Loucy (cell line): Measurements from ENCODE around the gene TBC1D22A.

Source experiments
- H2AFZ ChIP-seq: fragments of 200-600 bp; sonication (generic); 2 replicates; pipeline ENCODE4 v1.6.0; 2016; ENCODE audit warnings: antibody characterized with exemption, mild to moderate bottlenecking, low read length, moderate library complexity
- H3F3A ChIP-seq: fragments of 200-600 bp; 2 replicates; pipeline ENCODE4 v1.6.0; 2016; ENCODE audit warnings: antibody characterized with exemption, low read depth, mild to moderate bottlenecking
- H3K27me3 ChIP-seq: fragments of 200-600 bp; sonication (generic); 2 replicates; pipeline ENCODE4 v1.6.1; 2014; ENCODE audit warnings: low read length, mild to moderate bottlenecking; ENCODE audit not compliant: insufficient read depth, poor library complexity, severe bottlenecking
- H3K36me3 ChIP-seq: fragments of 200-600 bp; sonication (generic); 2 replicates; pipeline ENCODE4 v1.6.1; 2016; ENCODE audit warnings: low read length; ENCODE audit not compliant: insufficient read depth
- H3K4me1 ChIP-seq: fragments of 200-600 bp; sonication (generic); 2 replicates; pipeline ENCODE4 v1.5.1; 2014; ENCODE audit warnings: low read length, mild to moderate bottlenecking; ENCODE audit not compliant: insufficient read depth, poor library complexity, severe bottlenecking
- H3K4me2 ChIP-seq: fragments of 200-600 bp; sonication (generic); 2 replicates; pipeline ENCODE4 v1.6.0; 2014; ENCODE audit warnings: antibody characterized with exemption, low read length, low read depth, mild to moderate bottlenecking; ENCODE audit not compliant: poor library complexity, severe bottlenecking
- H3K4me3 ChIP-seq: fragments of 200-600 bp; sonication (generic); 2 replicates; pipeline ENCODE4 v1.5.1; 2014; ENCODE audit warnings: low read length, mild to moderate bottlenecking, mixed read lengths; ENCODE audit not compliant: poor library complexity, severe bottlenecking
- H3K79me2 ChIP-seq: fragments of 200-600 bp; sonication (generic); 2 replicates; pipeline ENCODE4 v1.6.1; 2014; ENCODE audit warnings: low read length; ENCODE audit not compliant: insufficient read depth
- H3K9ac ChIP-seq: fragments of 200-600 bp; sonication (generic); 2 replicates; pipeline ENCODE4 v1.6.0; 2014; ENCODE audit warnings: mild to moderate bottlenecking, low read depth, low read length, moderate library complexity; ENCODE audit not compliant: poor library complexity, severe bottlenecking
- H3K9me2 ChIP-seq: fragments of 200-600 bp; sonication (generic); replicated peaks from 2 replicates; pipeline ENCODE4 v1.6.1; 2016; ENCODE audit warnings: low read depth, low read length, mixed read lengths
- H3K9me3 ChIP-seq: fragments of 200-600 bp; sonication (generic); 2 replicates; pipeline ENCODE4 v1.6.1; 2014; ENCODE audit warnings: mild to moderate bottlenecking, antibody characterized with exemption, low read length, low read depth; ENCODE audit not compliant: insufficient read depth
- H4K20me1 ChIP-seq: fragments of 200-600 bp; sonication (generic); 2 replicates; pipeline ENCODE4 v1.6.0; 2014; ENCODE audit warnings: antibody characterized with exemption, low read length, mild to moderate bottlenecking; ENCODE audit not compliant: insufficient read depth, poor library complexity, severe bottlenecking
- EZH2phosphoT487 ChIP-seq: fragments of 200-600 bp; IDR thresholded peaks from 2 replicates; pipeline ENCODE4 v1.6.1; 2018; ENCODE audit warnings: antibody characterized with exemption, mild to moderate bottlenecking, moderate library complexity, borderline replicate concordance
- TF ChIP-seq, protein P1 (sequence below): fragments of 200-600 bp; sonication (generic); conservative IDR thresholded peaks from 2 replicates; pipeline ENCODE4 v1.5.1; 2014; ENCODE audit warnings: mild to moderate bottlenecking, antibody characterized with exemption, low read length

Gene TBC1D22A

GRCh38 chr22:46878191-46878948 is 115.9 kb downstream of the TBC1D22A start:
- Histone ChIP-seq H3K9me2 (no peaks in the 10 kb centered on the region), H3K9me3 (no peaks in the 10 kb centered on the region), H3K36me3 (peaks cover 5% of the 10 kb centered on the region; the same call in 1 of the 2 replicates), H3F3A (no peaks in the 10 kb centered on the region), H3K4me1 (no peaks in the 10 kb centered on the region), H3K4me2 (no peak overlapping the region), H3K79me2 (no peaks in the 10 kb centered on the region), H3K27me3 (no peaks in the 10 kb centered on the region), H3K9ac (no peak overlapping the region), H4K20me1 (peaks cover 5% of the 10 kb centered on the region), H2AFZ (no peak overlapping the region), H3K4me3 (no peak overlapping the region)
- TF ChIP-seq EZH2phosphoT487 = no peak
- TF ChIP-seq, protein P1, sequence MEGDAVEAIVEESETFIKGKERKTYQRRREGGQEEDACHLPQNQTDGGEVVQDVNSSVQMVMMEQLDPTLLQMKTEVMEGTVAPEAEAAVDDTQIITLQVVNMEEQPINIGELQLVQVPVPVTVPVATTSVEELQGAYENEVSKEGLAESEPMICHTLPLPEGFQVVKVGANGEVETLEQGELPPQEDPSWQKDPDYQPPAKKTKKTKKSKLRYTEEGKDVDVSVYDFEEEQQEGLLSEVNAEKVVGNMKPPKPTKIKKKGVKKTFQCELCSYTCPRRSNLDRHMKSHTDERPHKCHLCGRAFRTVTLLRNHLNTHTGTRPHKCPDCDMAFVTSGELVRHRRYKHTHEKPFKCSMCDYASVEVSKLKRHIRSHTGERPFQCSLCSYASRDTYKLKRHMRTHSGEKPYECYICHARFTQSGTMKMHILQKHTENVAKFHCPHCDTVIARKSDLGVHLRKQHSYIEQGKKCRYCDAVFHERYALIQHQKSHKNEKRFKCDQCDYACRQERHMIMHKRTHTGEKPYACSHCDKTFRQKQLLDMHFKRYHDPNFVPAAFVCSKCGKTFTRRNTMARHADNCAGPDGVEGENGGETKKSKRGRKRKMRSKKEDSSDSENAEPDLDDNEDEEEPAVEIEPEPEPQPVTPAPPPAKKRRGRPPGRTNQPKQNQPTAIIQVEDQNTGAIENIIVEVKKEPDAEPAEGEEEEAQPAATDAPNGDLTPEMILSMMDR = no peak

- Histone ChIP-seq H3K4me3 (no peak overlapping the region), H3K4me2 (no peak overlapping the region), H4K20me1 (peaks cover 5% of the 10 kb centered on the region), H2AFZ (no peak overlapping the region), H3F3A (no peaks in the 10 kb centered on the region), H3K9me2 (no peaks in the 10 kb centered on the region), H3K36me3 (peaks cover 11% of the 10 kb centered on the region; the same call in 1 of the 2 replicates), H3K27me3 (no peaks in the 10 kb centered on the region), H3K4me1 (no peaks in the 10 kb centered on the region), H3K9ac (no peak overlapping the region), H3K79me2 (no peaks in the 10 kb centered on the region), H3K9me3 (no peaks in the 10 kb centered on the region)
- TF ChIP-seq, protein P1 = no peak
- TF ChIP-seq EZH2phosphoT487 = no peak
Measured at GRCh38 chr22:46879083-46879482, 116.6 kb downstream of the TBC1D22A start.

DNA sequence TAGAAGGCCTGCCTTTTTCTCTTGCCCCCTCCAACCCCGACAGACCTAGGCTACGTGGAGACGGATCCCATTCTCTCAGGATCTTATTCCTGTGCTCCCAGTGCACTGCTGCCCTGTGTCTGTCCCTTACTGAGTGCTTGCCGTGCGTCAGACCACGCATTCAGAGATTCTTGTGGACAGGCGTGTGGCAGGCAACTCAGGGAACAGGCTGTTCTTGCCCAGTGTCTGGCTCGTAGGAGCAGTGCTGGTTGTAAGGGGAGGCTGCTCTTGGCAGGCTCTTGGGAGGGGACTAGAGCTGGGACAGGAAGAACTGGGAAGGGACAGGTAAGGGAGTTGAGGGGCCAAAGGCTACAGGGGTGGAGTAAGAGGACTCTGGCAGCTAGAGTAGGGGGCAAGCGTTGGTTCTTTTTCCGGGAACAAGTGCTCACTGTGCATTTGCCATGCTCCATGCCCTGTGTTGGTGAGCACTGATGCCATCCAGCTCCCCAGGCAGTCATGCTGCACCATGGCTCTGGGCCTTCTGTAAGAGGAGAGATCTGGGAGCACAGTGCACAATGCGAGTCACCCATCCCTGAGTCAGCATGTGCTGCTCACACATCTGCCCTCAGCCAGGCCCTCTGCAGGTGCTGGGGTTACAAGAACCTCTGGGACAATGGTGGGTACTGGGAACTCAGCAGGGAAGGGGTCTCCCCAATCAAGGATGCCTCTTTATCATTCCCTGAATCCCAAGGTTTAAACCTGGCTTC is 119.1 kb downstream of the TBC1D22A start:
- H3K9ac ChIP-seq = no peak overlapping the region
- H3K36me3 ChIP-seq = peaks cover 11% of the 10 kb centered on the region; the same call in 1 of the 2 replicates
- H3K9me2 ChIP-seq = no peaks in the 10 kb centered on the region
- H3K4me3 ChIP-seq = no peak overlapping the region
- no peaks in the 10 kb centered on the region for H3K79me2 ChIP-seq
- no peak overlapping the region for H3K4me2 ChIP-seq
- no peaks in the 10 kb centered on the region for H3K4me1 ChIP-seq
- no peak overlapping the region for H2AFZ ChIP-seq
- no peaks in the 10 kb centered on the region for H3K27me3 ChIP-seq
- H4K20me1 ChIP-seq = peaks cover 5% of the 10 kb centered on the region
- TF ChIP-seq EZH2phosphoT487 = no peak
- TF ChIP-seq, protein P1 = no peak
- H3K9me3 ChIP-seq = no peaks in the 10 kb centered on the region
- no peaks in the 10 kb centered on the region for H3F3A ChIP-seq
